ENCODE measurements around the gene ITGB7.
"Not testable (repeated sequence)": the region's sequence is repeated elsewhere in the genome, so short reads cannot be mapped to it uniquely, and the experiment has no call there.

The ITGB7 gene

DNA sequence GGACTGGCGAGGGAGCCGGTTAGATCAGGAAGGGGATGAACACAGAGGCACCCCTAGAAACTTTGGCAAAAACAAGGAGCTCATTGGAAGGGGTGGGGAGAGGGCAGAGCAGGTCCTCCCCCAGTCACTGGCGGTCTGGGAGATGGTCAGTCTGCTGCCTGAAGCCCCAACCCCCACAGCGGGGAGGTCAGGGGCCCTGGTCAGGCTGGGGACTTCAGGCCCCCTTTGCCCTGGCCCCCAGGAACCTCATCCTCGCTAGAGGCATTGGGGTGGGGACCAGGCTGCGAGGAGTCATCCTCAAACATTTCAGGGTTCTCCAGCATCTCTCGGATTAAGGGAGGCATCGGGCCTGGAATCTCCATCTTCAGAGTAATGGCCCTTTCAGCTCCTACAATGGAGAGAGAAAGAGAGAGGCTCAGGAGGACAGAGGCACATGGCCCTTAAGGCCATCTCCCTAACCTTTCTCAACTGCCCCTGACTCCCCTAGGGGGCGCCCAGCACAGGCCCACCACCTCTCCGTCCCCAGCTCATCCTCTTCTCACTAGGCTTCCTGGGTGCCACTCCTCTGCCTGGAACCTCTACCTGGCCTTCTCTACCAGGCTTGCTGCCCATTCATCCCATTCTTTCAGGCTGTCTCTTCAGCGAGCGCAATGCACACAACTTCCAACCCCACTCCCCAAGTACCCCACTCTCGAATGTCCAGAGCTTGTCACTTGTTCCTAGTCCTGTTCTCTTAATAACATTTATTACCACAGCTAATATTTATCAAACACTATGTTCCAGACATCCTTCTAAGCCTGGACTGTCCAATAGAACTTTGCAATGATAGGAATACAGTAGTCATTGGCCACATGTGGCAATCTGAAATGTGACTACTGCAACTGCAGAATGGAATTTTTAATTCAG is 4.7 kb upstream of the ITGB7 start:
- no peak overlapping the region for H3K27ac ChIP-seq
- TF ChIP-seq, protein P1, sequence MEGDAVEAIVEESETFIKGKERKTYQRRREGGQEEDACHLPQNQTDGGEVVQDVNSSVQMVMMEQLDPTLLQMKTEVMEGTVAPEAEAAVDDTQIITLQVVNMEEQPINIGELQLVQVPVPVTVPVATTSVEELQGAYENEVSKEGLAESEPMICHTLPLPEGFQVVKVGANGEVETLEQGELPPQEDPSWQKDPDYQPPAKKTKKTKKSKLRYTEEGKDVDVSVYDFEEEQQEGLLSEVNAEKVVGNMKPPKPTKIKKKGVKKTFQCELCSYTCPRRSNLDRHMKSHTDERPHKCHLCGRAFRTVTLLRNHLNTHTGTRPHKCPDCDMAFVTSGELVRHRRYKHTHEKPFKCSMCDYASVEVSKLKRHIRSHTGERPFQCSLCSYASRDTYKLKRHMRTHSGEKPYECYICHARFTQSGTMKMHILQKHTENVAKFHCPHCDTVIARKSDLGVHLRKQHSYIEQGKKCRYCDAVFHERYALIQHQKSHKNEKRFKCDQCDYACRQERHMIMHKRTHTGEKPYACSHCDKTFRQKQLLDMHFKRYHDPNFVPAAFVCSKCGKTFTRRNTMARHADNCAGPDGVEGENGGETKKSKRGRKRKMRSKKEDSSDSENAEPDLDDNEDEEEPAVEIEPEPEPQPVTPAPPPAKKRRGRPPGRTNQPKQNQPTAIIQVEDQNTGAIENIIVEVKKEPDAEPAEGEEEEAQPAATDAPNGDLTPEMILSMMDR (IDR thresholded peaks at IDR 0.05), result no peak
- no peak overlapping the region for H3K4me3 ChIP-seq
- DNase-seq (ENCODE audit: low spot score), result no peak

DNA sequence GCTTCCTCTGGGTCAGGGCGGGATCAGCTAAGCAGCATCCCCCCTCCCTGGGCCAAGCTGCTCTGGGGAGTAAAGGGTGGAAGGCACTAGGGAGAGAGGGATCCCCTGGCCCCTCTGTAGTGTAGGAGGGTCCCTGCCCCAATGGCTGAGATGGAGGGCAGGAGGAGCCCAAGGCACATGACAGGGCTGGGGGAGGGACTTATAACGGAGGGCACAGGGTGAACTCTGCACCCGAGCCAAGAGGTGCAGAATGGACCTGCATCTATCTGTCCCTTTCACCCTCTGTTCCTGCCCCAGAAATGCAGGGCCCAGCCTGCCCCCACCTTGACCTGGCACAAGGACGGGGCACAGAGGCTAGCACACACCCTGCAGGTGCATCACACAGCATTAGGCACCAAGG is 3.8 kb upstream of the ITGB7 start:
- no peak for DNase-seq (ENCODE audit: low spot score)
- Histone ChIP-seq H3K27ac (no peak overlapping the region), H3K4me3 (no peak overlapping the region)
- TF ChIP-seq, protein P1 (IDR thresholded peaks at IDR 0.05), result no peak

DNA sequence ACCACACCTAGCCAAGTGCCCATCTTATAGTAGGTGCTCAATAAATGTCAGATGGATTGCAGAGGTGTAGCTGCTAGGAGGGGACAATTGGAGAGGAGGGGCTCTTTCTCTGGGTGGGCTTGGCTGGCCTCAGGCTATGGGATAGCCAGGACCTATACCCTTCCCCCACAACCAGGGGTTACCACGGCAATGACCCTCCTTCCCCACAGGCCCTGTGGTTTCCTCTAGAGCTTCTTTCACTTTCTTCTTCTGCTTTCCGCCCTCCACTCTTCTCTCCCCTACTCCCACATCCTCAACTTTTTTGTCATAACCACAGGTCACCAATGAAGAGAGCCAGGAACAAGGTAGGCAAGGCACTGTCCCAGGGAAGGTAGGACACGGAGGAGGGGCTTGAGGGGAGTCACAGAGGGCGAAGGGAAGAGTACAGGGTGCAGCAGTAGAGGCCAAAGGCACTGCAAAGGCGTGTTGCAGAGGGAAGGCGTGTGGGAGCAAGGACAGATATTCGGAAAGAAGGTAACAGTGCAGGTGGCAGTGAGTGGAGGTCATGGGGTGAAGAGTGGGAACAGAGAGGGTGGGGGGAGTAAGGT is 1.9 kb upstream of the ITGB7 start:
- peak overlapping the region in 1 of 2 donors; percentile 29 for H3K27ac ChIP-seq
- TF ChIP-seq, protein P1 (IDR thresholded peaks at IDR 0.05), result no peak
- no peak for DNase-seq (ENCODE audit: low spot score)
- H3K4me3 ChIP-seq, result no peak overlapping the region

DNA sequence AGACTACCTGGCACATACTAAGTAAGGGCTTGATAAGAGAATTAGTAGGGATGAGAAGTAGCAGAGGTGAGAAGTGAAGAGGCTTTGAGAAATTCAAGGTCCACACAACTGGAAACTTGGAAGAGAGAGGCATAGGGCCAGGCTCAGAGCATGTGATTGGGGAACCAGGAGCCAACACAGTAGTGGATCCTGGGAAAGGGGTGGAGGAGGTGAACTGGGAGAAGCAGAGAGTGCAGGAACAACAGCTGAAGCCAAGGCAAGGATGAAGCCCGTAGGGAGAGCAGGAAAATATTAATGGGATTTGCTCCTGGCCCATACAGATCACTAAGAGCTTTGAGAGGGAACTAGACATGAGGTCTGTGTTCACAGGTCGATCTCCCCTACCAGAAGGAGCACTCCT is 1.4 kb upstream of the ITGB7 start:
- H3K27ac ChIP-seq, result no peak overlapping the region
- no peak for DNase-seq (ENCODE audit: low spot score)
- no peak overlapping the region for H3K4me3 ChIP-seq
- TF ChIP-seq, protein P1 (IDR thresholded peaks at IDR 0.05), result no peak

DNA sequence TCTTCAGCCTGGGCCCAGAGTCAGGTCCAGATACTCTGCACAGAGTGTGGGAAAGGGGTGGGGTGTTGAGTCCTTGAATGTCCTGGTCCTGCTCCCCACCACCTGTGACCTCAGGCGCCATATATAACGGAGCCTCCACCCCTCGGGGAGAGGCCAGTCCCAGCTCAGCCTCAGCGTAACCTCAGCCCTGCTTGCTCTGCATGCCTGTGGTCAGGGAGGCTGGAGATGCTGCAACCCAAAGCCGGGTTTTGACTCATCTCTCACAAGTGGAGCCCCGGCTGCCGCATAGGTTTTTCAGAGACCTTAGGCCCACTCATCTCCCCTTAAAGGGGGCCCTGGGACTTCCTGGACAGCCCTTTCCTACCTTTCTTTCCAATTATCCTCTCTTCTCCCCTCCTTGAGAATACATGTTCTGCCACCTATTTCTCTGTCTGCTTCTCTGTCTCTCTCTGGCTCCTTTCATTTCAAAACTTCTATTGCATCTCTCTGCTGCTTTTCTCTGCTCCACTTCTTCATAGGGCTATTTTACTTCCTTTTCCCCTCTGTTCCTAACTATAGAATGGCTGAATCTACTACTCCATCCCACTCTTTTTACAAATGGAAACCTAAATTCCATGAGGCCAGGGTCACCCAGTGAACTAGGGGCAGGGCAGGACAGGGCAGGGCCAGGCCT is 1.2 kb downstream of the ITGB7 start:
- H3K4me3 ChIP-seq, result no peak overlapping the region
- H3K27ac ChIP-seq, result peak overlapping the region in 1 of 2 donors; percentile 19
- DNase-seq (ENCODE audit: low spot score), result no peak
- TF ChIP-seq, protein P1 (IDR thresholded peaks at IDR 0.05), result no peak

DNA sequence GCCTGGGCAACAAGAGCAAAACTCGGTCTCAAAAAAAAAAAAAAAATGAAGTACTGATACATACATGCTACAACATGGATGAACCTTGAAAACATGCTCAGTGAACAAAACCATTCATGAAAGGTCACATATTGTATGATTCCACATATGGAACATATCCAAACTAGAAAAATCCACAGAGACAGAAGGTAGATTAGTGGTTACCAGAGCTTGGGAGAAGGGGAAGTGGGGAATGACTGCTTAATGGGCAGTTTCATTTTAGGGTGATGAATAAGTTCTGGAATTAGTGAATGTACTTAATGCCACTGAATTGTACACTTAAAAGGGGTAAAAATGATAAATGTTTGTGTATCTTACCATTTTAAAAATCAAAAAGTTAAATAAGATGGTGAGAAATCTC is 2.7 kb downstream of the ITGB7 start:
- no peak overlapping the region for H3K27ac ChIP-seq
- DNase-seq (ENCODE audit: low spot score), result no peak
- TF ChIP-seq, protein P1 (IDR thresholded peaks at IDR 0.05), result no peak
- H3K4me3 ChIP-seq, result no peak overlapping the region

DNA sequence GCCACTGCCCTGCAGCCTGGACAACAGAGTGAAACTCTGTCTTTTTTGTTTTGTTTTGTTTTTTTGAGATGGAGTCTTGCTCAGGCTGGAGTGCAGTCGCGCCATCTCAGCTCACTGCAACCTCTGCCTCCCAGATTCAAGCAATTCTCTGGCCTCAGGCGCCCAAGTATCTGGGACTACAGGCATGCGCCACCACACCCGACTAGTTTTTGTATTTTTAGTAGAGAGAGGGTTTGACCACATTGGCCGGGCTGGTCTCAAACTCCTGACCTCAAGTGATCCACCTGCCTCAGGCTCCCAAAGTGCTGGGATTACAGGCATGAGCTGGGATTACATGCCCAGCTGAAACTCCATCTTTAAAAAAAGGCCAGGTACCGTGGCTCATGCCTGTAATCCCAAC is 4.7 kb downstream of the ITGB7 start:
- H3K4me3 ChIP-seq; DNase-seq (ENCODE audit: low spot score); H3K27ac ChIP-seq: not testable (repeated sequence)
